ENCODE results near the gene ZNF385C. TPM values are rescaled to one million over a fixed set of nuclear protein-coding genes. Genes with fewer than 3 reads are reported as not detected.
A peak's percentile ranks its signal among the peaks of the same experiment; 100 is the strongest.
"Not testable (repeated sequence)": the region's sequence is repeated elsewhere in the genome, so short reads cannot be mapped to it uniquely, and the experiment has no call there.

Gene ZNF385C, protein sequence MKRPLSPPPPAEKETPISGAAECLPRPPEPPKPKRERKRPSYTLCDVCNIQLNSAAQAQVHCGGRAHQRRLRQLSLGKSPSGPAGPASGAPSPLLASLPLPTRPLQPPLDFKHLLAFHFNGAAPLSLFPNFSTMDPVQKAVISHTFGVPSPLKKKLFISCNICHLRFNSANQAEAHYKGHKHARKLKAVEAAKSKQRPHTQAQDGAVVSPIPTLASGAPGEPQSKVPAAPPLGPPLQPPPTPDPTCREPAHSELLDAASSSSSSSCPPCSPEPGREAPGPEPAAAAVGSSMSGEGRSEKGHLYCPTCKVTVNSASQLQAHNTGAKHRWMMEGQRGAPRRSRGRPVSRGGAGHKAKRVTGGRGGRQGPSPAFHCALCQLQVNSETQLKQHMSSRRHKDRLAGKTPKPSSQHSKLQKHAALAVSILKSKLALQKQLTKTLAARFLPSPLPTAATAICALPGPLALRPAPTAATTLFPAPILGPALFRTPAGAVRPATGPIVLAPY
- total RNA-seq, result under 1 TPM in 2 of 4 donors, not detected in 2; 0.18 to 0.38 TPM

DNA sequence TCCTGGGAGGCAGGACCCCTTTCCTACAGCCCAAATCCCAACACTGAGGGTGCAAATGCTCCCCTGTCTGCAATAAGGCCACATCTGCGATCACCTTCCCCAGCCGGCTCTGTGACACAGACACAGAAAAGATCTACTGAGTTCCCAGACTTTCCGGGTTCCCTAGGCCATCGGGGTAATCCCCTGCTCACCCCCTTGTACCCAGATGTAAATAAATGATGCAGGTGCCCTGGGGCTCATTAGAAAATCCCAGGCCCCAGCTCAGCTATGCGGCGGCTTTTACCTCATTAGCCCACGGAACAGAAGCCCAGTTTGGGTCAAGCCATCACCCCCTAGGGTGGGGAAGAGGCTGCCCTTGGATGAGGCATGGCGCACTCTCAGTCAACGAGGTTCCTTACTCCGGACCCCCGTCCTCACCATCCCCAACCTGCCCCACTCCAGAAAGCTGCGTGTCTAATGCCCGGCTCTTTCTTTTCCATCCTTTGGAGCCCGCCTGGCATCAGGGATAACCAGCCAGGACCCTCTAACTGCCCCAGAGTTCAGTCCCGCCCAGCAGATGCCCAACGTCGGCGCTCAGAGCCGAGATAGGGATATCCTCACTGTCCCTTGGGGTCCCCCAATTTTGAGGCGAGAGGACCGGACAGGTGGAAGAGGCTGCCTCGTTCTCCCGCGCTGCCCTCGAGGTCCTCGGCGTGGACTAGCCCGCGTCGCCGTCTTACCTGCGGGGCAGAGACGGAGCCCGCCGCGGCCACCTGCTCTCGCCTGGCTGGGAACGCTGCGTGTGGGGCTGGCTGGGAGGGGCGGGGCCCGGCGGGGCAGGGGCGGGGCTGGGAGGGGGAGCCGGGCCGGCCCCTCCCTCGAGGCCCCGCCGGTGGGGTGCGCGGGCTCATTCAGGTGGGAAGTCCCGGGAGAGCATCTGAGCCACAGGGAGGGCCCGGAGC lies at the start of gene ZNF385C:
TSS of gene ZNF385C (minus strand) at position 783 of the 941 bp plus-strand sequence. CDS start 35,417 bp downstream, outside the sequence.
- DNase-seq, result no peak
- H3K27ac ChIP-seq, result no peak within 1 kb of the TSS
- intact Hi-C loops (cut with DNase I), result no loop called here
- H3K4me3 ChIP-seq, result peak within 1 kb of the TSS in 3 of 4 donors; percentile 19 to 48 (median 27)
- TF ChIP-seq, protein P1, sequence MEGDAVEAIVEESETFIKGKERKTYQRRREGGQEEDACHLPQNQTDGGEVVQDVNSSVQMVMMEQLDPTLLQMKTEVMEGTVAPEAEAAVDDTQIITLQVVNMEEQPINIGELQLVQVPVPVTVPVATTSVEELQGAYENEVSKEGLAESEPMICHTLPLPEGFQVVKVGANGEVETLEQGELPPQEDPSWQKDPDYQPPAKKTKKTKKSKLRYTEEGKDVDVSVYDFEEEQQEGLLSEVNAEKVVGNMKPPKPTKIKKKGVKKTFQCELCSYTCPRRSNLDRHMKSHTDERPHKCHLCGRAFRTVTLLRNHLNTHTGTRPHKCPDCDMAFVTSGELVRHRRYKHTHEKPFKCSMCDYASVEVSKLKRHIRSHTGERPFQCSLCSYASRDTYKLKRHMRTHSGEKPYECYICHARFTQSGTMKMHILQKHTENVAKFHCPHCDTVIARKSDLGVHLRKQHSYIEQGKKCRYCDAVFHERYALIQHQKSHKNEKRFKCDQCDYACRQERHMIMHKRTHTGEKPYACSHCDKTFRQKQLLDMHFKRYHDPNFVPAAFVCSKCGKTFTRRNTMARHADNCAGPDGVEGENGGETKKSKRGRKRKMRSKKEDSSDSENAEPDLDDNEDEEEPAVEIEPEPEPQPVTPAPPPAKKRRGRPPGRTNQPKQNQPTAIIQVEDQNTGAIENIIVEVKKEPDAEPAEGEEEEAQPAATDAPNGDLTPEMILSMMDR (IDR thresholded peaks at IDR 0.05), result no peak
- 20 to 30% methylated on average over 11 to 13 of the region's 52 CpGs for WGBS, 2 donors
- H3K4me1 ChIP-seq, result peaks cover 7 to 21% (median 12%) of the 10 kb centered on the region in 3 donors
- H3K9me3 ChIP-seq, result no peaks in the 10 kb centered on the region
- no peaks in the 10 kb centered on the region for H3K36me3 ChIP-seq
- H3K27me3 ChIP-seq, result peaks cover 0 to 44% (median 5%) of the 10 kb centered on the region in 4 donors

DNA sequence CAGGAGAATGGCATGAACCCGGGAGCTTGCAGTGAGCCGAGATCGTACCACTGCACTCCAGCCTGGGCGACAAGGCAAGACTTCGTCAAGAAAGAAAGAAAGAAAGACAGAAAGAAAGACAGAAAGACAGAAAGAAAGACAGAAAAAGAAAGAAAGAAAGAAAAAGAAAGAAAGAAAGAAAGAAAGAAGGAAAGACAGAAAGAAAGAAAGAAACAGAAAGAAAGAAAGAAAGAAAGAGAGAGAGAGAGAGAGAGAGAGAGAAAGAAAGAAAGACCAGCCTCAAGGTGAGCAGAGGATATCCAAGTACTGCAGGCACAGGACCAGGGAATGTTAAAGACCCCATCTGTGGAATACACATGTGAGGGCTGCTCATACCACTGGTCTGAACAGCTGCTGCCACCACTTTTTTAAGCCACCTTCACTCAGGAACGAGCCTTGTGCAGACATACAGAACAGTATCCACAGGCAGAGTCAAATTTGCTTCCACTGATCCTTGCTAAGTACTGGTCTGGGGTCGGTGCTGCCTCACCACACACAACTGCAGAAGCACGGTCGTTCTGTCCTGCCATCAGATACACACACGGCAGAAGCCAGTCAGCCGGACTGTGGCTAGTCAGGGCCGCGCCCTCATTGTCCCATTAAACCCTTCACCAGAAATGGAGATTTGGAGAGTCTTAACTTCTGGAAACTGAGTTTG lies 48.8 kb upstream of the ZNF385C start:
- no peak for TF ChIP-seq POLR2A (IDR thresholded peaks at IDR 0.05)
- TF ChIP-seq, protein P1 (IDR thresholded peaks at IDR 0.05), result no peak
- no peaks in the 10 kb centered on the region for H3K9me3 ChIP-seq
- H3K27me3 ChIP-seq, result no peaks in the 10 kb centered on the region
- peaks cover 0 to 91% (median 10%) of the 10 kb centered on the region in 3 donors for H3K36me3 ChIP-seq
- H3K4me3 ChIP-seq, result no peak overlapping the region
- peaks cover 5 to 38% (median 6%) of the 10 kb centered on the region in 3 donors for H3K4me1 ChIP-seq
- WGBS, 2 donors, result 85 to 87% methylated on average over 8 to 9 of the region's 13 CpGs
- intact Hi-C loops (cut with DNase I), result no loop called here
- no peak overlapping the region for H3K27ac ChIP-seq
- DNase-seq, result no peak

DNA sequence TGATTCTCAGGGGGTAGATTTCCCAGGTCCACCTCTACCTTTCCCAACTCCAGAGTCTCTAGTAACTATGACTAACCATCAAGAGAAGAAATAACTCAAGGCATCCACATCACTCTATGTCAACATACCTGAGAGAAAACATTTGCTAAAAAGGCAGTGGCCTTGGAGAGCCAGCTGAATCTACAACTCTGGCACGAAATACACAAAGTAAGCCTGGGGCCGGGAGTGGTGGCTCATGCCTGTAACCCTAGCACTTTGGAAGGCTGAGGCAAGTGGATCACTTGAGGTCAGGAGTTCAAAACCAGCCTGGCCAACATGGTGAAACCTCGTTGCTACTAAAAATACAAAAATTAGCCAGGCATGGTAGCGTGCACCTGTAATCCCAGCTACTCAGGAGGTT lies 44.9 kb upstream of the ZNF385C start:
- H3K27ac ChIP-seq; H3K4me3 ChIP-seq; intact Hi-C loops (cut with DNase I); H3K9me3 ChIP-seq; DNase-seq; H3K27me3 ChIP-seq: not testable (repeated sequence)
- peaks cover 5 to 37% (median 11%) of the 10 kb centered on the region in 3 donors for H3K4me1 ChIP-seq
- WGBS, 2 donors, result 71 to 90% methylated on average over 3 to 4 of the region's 4 CpGs
- H3K36me3 ChIP-seq, result peaks cover 8 to 80% (median 10%) of the 10 kb centered on the region in 3 donors

DNA sequence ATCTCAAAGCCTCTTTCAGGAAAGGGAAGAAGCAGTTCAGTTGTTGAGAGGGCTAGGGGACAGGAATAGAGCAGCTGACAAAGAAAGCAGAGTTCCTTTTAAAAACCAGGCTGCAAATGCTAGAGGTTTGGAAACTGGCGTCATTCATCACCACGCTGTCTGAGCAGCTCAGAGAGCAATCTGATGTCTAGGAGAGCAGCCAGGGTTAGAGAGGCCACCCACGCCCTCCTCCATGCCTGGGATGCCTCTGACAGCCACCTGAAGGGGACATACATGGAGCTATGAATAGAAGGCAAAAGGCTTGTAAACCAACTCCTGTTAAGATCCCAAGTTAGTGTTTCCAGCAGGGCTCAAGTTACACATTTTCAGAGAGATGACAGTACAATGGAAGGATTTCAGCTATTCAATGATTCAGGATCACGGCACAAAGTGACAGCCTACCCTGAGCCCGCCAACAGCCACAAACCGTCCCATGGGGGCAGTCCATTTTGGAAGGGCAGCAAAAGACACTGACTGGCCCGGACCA lies 44.2 kb upstream of the ZNF385C start:
- TF ChIP-seq, protein P1 (IDR thresholded peaks at IDR 0.05), result no peak
- 76 to 88% methylated on average over 4 to 6 of the region's 7 CpGs for WGBS, 2 donors
- no peak for DNase-seq
- no peak overlapping the region for H3K27ac ChIP-seq
- H3K9me3 ChIP-seq, result no peaks in the 10 kb centered on the region
- intact Hi-C loops (cut with DNase I), result no loop called here
- no peaks in the 10 kb centered on the region for H3K27me3 ChIP-seq
- H3K4me1 ChIP-seq, result peaks cover 5 to 42% (median 11%) of the 10 kb centered on the region in 3 donors
- H3K4me3 ChIP-seq, result no peak overlapping the region
- H3K36me3 ChIP-seq, result peaks cover 8 to 75% (median 10%) of the 10 kb centered on the region in 3 donors

DNA sequence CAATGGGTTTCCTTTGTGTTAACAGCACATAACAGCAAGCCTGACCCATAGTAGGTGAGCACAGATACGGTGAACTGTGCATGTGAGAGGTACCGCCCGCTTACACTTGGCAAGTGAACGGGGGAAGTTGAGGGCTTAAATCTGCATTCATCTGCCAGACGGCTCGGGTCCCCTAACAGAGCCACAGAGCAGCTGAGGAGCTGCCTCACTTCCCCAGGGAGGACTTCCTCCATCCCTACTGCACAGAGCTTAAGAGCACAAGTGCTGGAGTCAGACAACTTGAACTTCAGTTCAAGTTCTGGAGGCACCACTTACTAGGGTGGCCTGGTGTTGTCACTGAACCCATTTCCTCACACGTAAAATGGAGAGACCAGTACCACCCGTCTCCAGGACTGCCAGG lies 43.1 kb upstream of the ZNF385C start:
- Histone ChIP-seq H3K9me3 (no peaks in the 10 kb centered on the region), H3K36me3 (peaks cover 8 to 77% (median 10%) of the 10 kb centered on the region in 3 donors), H3K4me3 (no peak overlapping the region), H3K27ac (peak overlapping the region in 1 of 4 donors; percentile 2), H3K4me1 (peaks cover 11 to 50% (median 14%) of the 10 kb centered on the region in 3 donors), H3K27me3 (no peaks in the 10 kb centered on the region)
- WGBS, 2 donors, result 67 to 78% methylated on average over 5 to 6 of the region's 8 CpGs
- DNase-seq, result no peak
- intact Hi-C loops (cut with DNase I), result no loop called here
- TF ChIP-seq, protein P1 (IDR thresholded peaks at IDR 0.05), result no peak
- TF ChIP-seq POLR2A (IDR thresholded peaks at IDR 0.05), result no peak

DNA sequence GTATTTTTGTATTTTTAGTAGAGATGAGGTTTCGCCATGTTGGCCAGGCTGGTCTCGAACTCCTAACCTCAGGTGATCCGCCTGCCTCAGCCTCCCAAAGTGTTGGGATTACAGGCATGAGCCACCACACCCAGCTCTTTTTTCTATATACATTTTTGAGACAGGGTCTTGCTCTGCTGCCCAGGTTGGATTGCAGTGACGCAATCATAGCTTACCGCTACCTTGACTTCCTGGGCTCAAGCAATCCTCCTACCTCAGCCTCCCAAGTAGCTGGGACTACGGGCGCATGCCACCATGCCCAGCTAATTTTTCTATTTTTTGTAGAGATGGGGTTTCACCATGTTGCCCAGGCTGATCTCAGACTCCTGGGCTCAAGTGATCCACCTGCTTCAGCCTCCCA lies 42.4 kb upstream of the ZNF385C start:
- intact Hi-C loops (cut with DNase I); H3K27ac ChIP-seq; DNase-seq; H3K9me3 ChIP-seq; H3K27me3 ChIP-seq; H3K4me3 ChIP-seq: not testable (repeated sequence)
- Histone ChIP-seq H3K36me3 (peaks cover 6 to 73% (median 8%) of the 10 kb centered on the region in 3 donors), H3K4me1 (peaks cover 17 to 57% (median 21%) of the 10 kb centered on the region in 3 donors)
- 93 to 97% methylated on average over 7 of the region's 7 CpGs for WGBS, 2 donors

Measured in esophagus squamous epithelium (tissue), 5 donors.